HepG2 (cell line): ENCODE data around the gene CRADD. TPM values are rescaled to one million over a fixed set of nuclear protein-coding genes. Genes with fewer than 3 reads are reported as not detected.
A peak's percentile ranks its signal among the peaks of the same experiment; 100 is the strongest.

ENCODE experiments used
- ARNT ChIP-seq: fragments of 450-650 bp; IDR thresholded peaks from 2 replicates; pipeline ENCODE4 v1.6.1; 2017
- ELF4 ChIP-seq: sonication (generic); formaldehyde crosslinking; IDR thresholded peaks from 2 replicates; pipeline ENCODE4 v1.5.0; 2020; ENCODE audit warnings: missing genetic modification reagents, mild to moderate bottlenecking, moderate library complexity, borderline replicate concordance
- HNRNPL ChIP-seq: fragments of 200-400 bp; formaldehyde crosslinking; IDR thresholded peaks from 2 replicates; pipeline ENCODE4 v1.6.1; 2017; ENCODE audit warnings: mild to moderate bottlenecking, low read depth, low read length
- MAFG ChIP-seq: sonication (generic); formaldehyde crosslinking; IDR thresholded peaks from 2 replicates; pipeline ENCODE4 v1.5.1; 2020; ENCODE audit warnings: mild to moderate bottlenecking, missing genetic modification reagents
- NR2F1 ChIP-seq, 2 experiments: fragments of 450-650 bp in 1 of 2; formaldehyde crosslinking in 1 of 2; IDR thresholded peaks; 2 replicates each; pipeline versions ENCODE4 v1.5.0 to v1.6.1; 2016 to 2020; ENCODE audit warnings: mild to moderate bottlenecking in 1 of 2, missing compliant biosample characterization in 1 of 2, missing genetic modification reagents in 1 of 2, moderate library complexity in 1 of 2
- NR2F2 ChIP-seq: IDR thresholded peaks from 2 replicates; pipeline ENCODE4 v1.6.1; 2012; ENCODE audit warnings: low read depth, inconsistent platforms, borderline replicate concordance
- NR2F6 ChIP-seq, 2 experiments: IDR thresholded peaks; 2 replicates each; pipeline ENCODE4 v1.6.1; 2016; ENCODE audit warnings: antibody characterized with exemption in 1 of 2, mild to moderate bottlenecking in 1 of 2
- SNAI1 ChIP-seq: sonication (generic); formaldehyde crosslinking; IDR thresholded peaks from 2 replicates; pipeline ENCODE4 v1.5.0; 2020; ENCODE audit warnings: mild to moderate bottlenecking, missing genetic modification reagents, borderline replicate concordance
- STAT5B ChIP-seq: sonication (generic); formaldehyde crosslinking; IDR thresholded peaks from 2 replicates; pipeline ENCODE4 v1.4.0; 2020; ENCODE audit warnings: missing genetic modification reagents
- TGIF2 ChIP-seq: IDR thresholded peaks from 2 replicates; pipeline ENCODE4 v1.6.1; 2016; ENCODE audit warnings: control low read depth, missing compliant biosample characterization
- ZNF225 ChIP-seq: sonication (generic); formaldehyde crosslinking; IDR thresholded peaks from 2 replicates; pipeline ENCODE4 v1.4.0; 2020; ENCODE audit warnings: mild to moderate bottlenecking, missing genetic modification reagents
- ZNF251 ChIP-seq: sonication (generic); formaldehyde crosslinking; IDR thresholded peaks from 2 replicates; pipeline ENCODE4 v1.9.0; 2021; ENCODE audit warnings: mild to moderate bottlenecking, missing genetic modification reagents
- ZNF30 ChIP-seq: sonication (generic); formaldehyde crosslinking; IDR thresholded peaks from 2 replicates; pipeline ENCODE4 v1.5.0; 2020; ENCODE audit warnings: mild to moderate bottlenecking, missing genetic modification reagents
- ZNF343 ChIP-seq: sonication (generic); formaldehyde crosslinking; IDR thresholded peaks from 2 replicates; pipeline ENCODE4 v1.4.0; 2020; ENCODE audit warnings: mild to moderate bottlenecking, missing genetic modification reagents
- ZNF570 ChIP-seq: sonication (generic); formaldehyde crosslinking; IDR thresholded peaks from 2 replicates; pipeline ENCODE4 v1.4.0; 2020; ENCODE audit warnings: mild to moderate bottlenecking, missing genetic modification reagents, borderline replicate concordance
- ZNF713 ChIP-seq: sonication (generic); formaldehyde crosslinking; IDR thresholded peaks from 2 replicates; pipeline ENCODE4 v1.4.0; 2020; ENCODE audit warnings: mild to moderate bottlenecking, missing genetic modification reagents
- ZNF879 ChIP-seq: sonication (generic); formaldehyde crosslinking; IDR thresholded peaks from 2 replicates; pipeline ENCODE4 v1.8.1; 2023; ENCODE audit warnings: missing genetic modification reagents
- ZSCAN31 ChIP-seq: sonication (generic); formaldehyde crosslinking; IDR thresholded peaks from 2 replicates; pipeline ENCODE4 v1.5.0; 2020; ENCODE audit warnings: low read depth, mild to moderate bottlenecking, missing genetic modification reagents
- polyA plus RNA-seq, 8 experiments: library from polyadenylated mRNA; depleted of rRNA in 3 of 8; stranded (reverse) in 7 of 8; unstranded in 1 of 8; fragments of >200 nt; fragmentation: Illumina TruSeq in 4 of 8; extraction: Trizol in 4 of 8; gene quantifications; 2 replicates each; pipeline versions ENCODE4 v1.2.1 to v1.2.3, GENCODE V29; 2011 to 2016; ENCODE audit warnings: low read depth in 4 of 8, missing spikeins in 1 of 8, mixed read lengths in 1 of 8; ENCODE audit not compliant: insufficient read depth in 1 of 8
- total RNA-seq, 5 experiments: library from RNA; depleted of rRNA; stranded (reverse); fragments of >200 nt; fragmentation: Illumina TruSeq; extraction: Trizol; gene quantifications; 2 replicates each; pipeline ENCODE4 v1.2.3, GENCODE V29; 2016; ENCODE audit warnings: low read depth in 1 of 5
- TF ChIP-seq, protein P1 (sequence below): sonication (generic); formaldehyde crosslinking; IDR thresholded peaks from 2 replicates; pipeline ENCODE4 v1.5.0; 2020; ENCODE audit warnings: mild to moderate bottlenecking, low read depth, missing genetic modification reagents, borderline replicate concordance
- TF ChIP-seq, protein P2 (sequence below): sonication (generic); formaldehyde crosslinking; IDR thresholded peaks from 2 replicates; pipeline ENCODE4 v1.8.0; 2022; ENCODE audit warnings: missing genetic modification reagents, low read depth, mild to moderate bottlenecking, borderline replicate concordance
- TF ChIP-seq, protein P3 (sequence below): sonication (generic); formaldehyde crosslinking; IDR thresholded peaks from 2 replicates; pipeline ENCODE4 v1.4.0; 2020; ENCODE audit warnings: mild to moderate bottlenecking, missing genetic modification reagents, borderline replicate concordance

CRADD gene
- total and polyA plus RNA-seq, 2 of the 13 experiments (the other 11 are each of a cell fraction or from before 2014, with no cell fraction given) = 12.4 to 18.8 TPM

DNA sequence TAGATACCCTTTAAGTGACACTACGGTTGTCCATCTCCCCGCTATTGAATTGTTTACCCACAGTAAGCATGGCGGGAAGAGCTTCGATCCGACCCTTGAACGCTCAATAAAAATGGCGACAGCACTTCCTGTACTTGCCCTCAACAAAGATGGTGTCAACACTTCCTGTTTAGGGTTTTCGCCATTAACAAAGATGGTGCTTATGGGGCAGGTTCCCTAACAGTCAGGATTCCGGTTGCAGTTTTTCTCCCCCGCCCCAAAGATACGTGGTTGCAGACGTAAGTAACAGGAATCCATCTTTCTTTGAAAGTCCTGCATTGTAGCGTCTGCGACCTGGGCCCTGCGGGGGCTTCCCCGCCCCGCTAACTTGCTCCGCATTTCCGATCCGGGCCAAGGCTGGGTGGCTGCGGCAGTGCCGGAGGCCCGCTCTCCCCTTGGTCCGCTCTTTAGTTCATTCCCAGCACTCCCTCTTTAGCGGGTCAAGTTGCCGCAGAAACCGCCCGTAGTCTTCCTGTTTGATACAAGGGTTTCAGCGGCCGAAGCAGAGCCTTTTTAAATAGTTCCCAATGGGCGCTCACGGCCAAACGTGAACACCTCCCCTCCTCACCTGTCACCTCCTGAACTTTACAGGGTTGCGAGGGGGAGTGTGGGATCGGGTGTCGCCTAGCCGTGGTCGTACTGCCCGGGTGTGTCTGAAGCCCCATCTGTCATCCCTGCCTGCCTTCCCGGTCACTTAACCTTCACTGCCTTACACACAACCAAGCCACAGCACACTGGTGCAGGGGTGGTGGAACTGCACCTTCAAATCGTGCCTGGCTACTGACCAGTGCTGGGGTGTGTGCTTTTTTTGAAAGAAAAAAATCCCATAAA is at the start of gene CRADD (continued):
- peak; percentile 97 for TF ChIP-seq ELF4 (CRISPR knock-in tag)
- TF ChIP-seq STAT5B = no peak
- no peak for TF ChIP-seq ZNF225 (CRISPR knock-in tag)
- TF ChIP-seq HNRNPL = no peak
- TF ChIP-seq, protein P1, sequence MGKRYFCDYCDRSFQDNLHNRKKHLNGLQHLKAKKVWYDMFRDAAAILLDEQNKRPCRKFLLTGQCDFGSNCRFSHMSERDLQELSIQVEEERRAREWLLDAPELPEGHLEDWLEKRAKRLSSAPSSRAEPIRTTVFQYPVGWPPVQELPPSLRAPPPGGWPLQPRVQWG (CRISPR knock-in tag) = no peak
- TF ChIP-seq MAFG (CRISPR knock-in tag) = no peak
- no peak for TF ChIP-seq NR2F2
- no peak for TF ChIP-seq ZNF713 (CRISPR knock-in tag)
- TF ChIP-seq ZNF343 (CRISPR knock-in tag) = peak; percentile 75; the same call in 1 of the 2 replicates
- TF ChIP-seq SNAI1 (CRISPR knock-in tag) = 0 out of 2 replicates have a peak, but pooled peaks have one; percentile 8
- no peak for TF ChIP-seq ZNF570 (CRISPR knock-in tag)
- TF ChIP-seq, protein P2, sequence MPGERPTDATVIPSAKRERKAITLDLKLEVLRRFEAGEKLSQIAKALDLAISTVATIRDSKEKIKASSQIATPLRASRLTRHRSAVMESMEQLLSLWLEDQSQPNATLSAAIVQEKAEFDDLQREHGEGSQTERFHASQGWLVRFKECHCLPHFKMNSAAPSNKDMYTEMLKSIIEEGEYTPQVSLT = no peak
- TF ChIP-seq ZNF251 (CRISPR knock-in tag) = no peak
- peak; percentile 68; the same call in 1 of the 2 replicates for TF ChIP-seq ZSCAN31 (CRISPR knock-in tag)
- peak; percentile 70; the same call in 1 of the 2 replicates for TF ChIP-seq TGIF2 (CRISPR knock-in tag)
- TF ChIP-seq, protein P3, sequence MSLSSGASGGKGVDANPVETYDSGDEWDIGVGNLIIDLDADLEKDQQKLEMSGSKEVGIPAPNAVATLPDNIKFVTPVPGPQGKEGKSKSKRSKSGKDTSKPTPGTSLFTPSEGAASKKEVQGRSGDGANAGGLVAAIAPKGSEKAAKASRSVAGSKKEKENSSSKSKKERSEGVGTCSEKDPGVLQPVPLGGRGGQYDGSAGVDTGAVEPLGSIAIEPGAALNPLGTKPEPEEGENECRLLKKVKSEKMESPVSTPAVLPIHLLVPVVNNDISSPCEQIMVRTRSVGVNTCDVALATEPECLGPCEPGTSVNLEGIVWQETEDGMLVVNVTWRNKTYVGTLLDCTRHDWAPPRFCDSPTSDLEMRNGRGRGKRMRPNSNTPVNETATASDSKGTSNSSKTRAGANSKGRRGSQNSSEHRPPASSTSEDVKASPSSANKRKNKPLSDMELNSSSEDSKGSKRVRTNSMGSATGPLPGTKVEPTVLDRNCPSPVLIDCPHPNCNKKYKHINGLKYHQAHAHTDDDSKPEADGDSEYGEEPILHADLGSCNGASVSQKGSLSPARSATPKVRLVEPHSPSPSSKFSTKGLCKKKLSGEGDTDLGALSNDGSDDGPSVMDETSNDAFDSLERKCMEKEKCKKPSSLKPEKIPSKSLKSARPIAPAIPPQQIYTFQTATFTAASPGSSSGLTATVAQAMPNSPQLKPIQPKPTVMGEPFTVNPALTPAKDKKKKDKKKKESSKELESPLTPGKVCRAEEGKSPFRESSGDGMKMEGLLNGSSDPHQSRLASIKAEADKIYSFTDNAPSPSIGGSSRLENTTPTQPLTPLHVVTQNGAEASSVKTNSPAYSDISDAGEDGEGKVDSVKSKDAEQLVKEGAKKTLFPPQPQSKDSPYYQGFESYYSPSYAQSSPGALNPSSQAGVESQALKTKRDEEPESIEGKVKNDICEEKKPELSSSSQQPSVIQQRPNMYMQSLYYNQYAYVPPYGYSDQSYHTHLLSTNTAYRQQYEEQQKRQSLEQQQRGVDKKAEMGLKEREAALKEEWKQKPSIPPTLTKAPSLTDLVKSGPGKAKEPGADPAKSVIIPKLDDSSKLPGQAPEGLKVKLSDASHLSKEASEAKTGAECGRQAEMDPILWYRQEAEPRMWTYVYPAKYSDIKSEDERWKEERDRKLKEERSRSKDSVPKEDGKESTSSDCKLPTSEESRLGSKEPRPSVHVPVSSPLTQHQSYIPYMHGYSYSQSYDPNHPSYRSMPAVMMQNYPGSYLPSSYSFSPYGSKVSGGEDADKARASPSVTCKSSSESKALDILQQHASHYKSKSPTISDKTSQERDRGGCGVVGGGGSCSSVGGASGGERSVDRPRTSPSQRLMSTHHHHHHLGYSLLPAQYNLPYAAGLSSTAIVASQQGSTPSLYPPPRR = no peak; the same call in 1 of the 2 replicates
- TF ChIP-seq NR2F6 (IDR thresholded peaks at IDR 0.05) = no peak
- peak; percentile 26; the same call in 1 of the 2 replicates for TF ChIP-seq NR2F6 (CRISPR knock-in tag; IDR thresholded peaks at IDR 0.05)
- TF ChIP-seq NR2F1 (CRISPR knock-in tag; IDR thresholded peaks at IDR 0.05) = no peak
- peak; percentile 44; the same call in 1 of the 2 replicates for TF ChIP-seq ZNF30
- no peak for TF ChIP-seq ZNF879 (CRISPR knock-in tag)
- no peak for TF ChIP-seq ARNT
